ENCODE results near the gene FOXK2.

Gene FOXK2

GRCh38 chr17:82633343-82633742 is 113.8 kb downstream of the FOXK2 start:
- Mint-ChIP-seq H3K4me1 (peaks cover 37% of the 10 kb centered on the region), H3K36me3 (peaks cover 55% of the 10 kb centered on the region), H3K9me3 (peaks cover 4% of the 10 kb centered on the region), H3K27ac (peak overlapping the region; percentile 27), H3K4me3 (no peak overlapping the region), H3K27me3 (no peaks in the 10 kb centered on the region)
- no peak for ATAC-seq

GRCh38 chr17:82636626-82637598 is 117.4 kb downstream of the FOXK2 start:
- Mint-ChIP-seq H3K4me1 (peaks cover 58% of the 10 kb centered on the region), H3K4me3 (no peak overlapping the region), H3K27ac (no peak overlapping the region), H3K36me3 (peaks cover 60% of the 10 kb centered on the region), H3K9me3 (peaks cover 4% of the 10 kb centered on the region), H3K27me3 (no peaks in the 10 kb centered on the region)
- ATAC-seq: no peak

- peaks cover 52% of the 10 kb centered on the region for H3K4me1 Mint-ChIP-seq
- ATAC-seq: no peak
- H3K4me3 Mint-ChIP-seq: no peak overlapping the region
- H3K9me3 Mint-ChIP-seq: peaks cover 4% of the 10 kb centered on the region
- no peaks in the 10 kb centered on the region for H3K27me3 Mint-ChIP-seq
- H3K36me3 Mint-ChIP-seq: peaks cover 61% of the 10 kb centered on the region
- no peak overlapping the region for H3K27ac Mint-ChIP-seq
Measured at GRCh38 chr17:82638183-82638773, 118.7 kb downstream of the FOXK2 start.

- Mint-ChIP-seq H3K27me3 (no peaks in the 10 kb centered on the region), H3K36me3 (peaks cover 62% of the 10 kb centered on the region), H3K4me3 (no peak overlapping the region), H3K4me1 (peaks cover 51% of the 10 kb centered on the region), H3K27ac (no peak overlapping the region), H3K9me3 (peaks cover 4% of the 10 kb centered on the region)
- ATAC-seq: no peak
Measured at GRCh38 chr17:82639628-82640027, 120.1 kb downstream of the FOXK2 start.

- peaks cover 59% of the 10 kb centered on the region for H3K36me3 Mint-ChIP-seq
- no peak overlapping the region for H3K27ac Mint-ChIP-seq
- peaks cover 4% of the 10 kb centered on the region for H3K9me3 Mint-ChIP-seq
- ATAC-seq: no peak
- no peak overlapping the region for H3K4me3 Mint-ChIP-seq
- H3K27me3 Mint-ChIP-seq: no peaks in the 10 kb centered on the region
- peaks cover 48% of the 10 kb centered on the region for H3K4me1 Mint-ChIP-seq
Measured at GRCh38 chr17:82640036-82640435, 120.5 kb downstream of the FOXK2 start.

- no peaks in the 10 kb centered on the region for H3K27me3 Mint-ChIP-seq
- H3K4me3 Mint-ChIP-seq: no peak overlapping the region
- H3K4me1 Mint-ChIP-seq: peaks cover 58% of the 10 kb centered on the region
- H3K36me3 Mint-ChIP-seq: peaks cover 58% of the 10 kb centered on the region
- H3K9me3 Mint-ChIP-seq: no peaks in the 10 kb centered on the region
- no peak for ATAC-seq
- H3K27ac Mint-ChIP-seq: no peak overlapping the region
Measured at GRCh38 chr17:82642022-82642421, 122.5 kb downstream of the FOXK2 start.

- H3K9me3 Mint-ChIP-seq: no peaks in the 10 kb centered on the region
- peaks cover 46% of the 10 kb centered on the region for H3K36me3 Mint-ChIP-seq
- no peak overlapping the region for H3K27ac Mint-ChIP-seq
- no peak for ATAC-seq
- no peak overlapping the region for H3K4me3 Mint-ChIP-seq
- no peaks in the 10 kb centered on the region for H3K27me3 Mint-ChIP-seq
- H3K4me1 Mint-ChIP-seq: peaks cover 51% of the 10 kb centered on the region
Measured at GRCh38 chr17:82644148-82644547, 124.6 kb downstream of the FOXK2 start.

- H3K4me3 Mint-ChIP-seq: peak overlapping the region; percentile 39
- H3K36me3 Mint-ChIP-seq: peaks cover 35% of the 10 kb centered on the region
- ATAC-seq: no peak
- no peaks in the 10 kb centered on the region for H3K27me3 Mint-ChIP-seq
- H3K9me3 Mint-ChIP-seq: no peaks in the 10 kb centered on the region
- no peak overlapping the region for H3K27ac Mint-ChIP-seq
- H3K4me1 Mint-ChIP-seq: peaks cover 40% of the 10 kb centered on the region
Measured at GRCh38 chr17:82645516-82645915, 126.0 kb downstream of the FOXK2 start.

- H3K27ac Mint-ChIP-seq: peak overlapping the region; percentile 78
- no peaks in the 10 kb centered on the region for H3K9me3 Mint-ChIP-seq
- H3K27me3 Mint-ChIP-seq: no peaks in the 10 kb centered on the region
- H3K4me1 Mint-ChIP-seq: peaks cover 33% of the 10 kb centered on the region
- peak; percentile 52 for ATAC-seq
- peaks cover 20% of the 10 kb centered on the region for H3K36me3 Mint-ChIP-seq
- H3K4me3 Mint-ChIP-seq: peak overlapping the region; percentile 84
Measured at GRCh38 chr17:82647593-82648164, 128.1 kb downstream of the FOXK2 start.

- H3K27ac Mint-ChIP-seq: peak within 1 kb of the TSS; percentile 78
- peaks cover 33% of the 10 kb centered on the region for H3K4me1 Mint-ChIP-seq
- peak within 1 kb of the TSS; percentile 84 for H3K4me3 Mint-ChIP-seq
- peaks cover 19% of the 10 kb centered on the region for H3K36me3 Mint-ChIP-seq
- no peaks in the 10 kb centered on the region for H3K9me3 Mint-ChIP-seq
- no peaks in the 10 kb centered on the region for H3K27me3 Mint-ChIP-seq
- peak; percentile 91 for ATAC-seq
Measured at GRCh38 chr17:82648165-82648668, 128.7 kb downstream of the FOXK2 start, which contains the start of gene WDR45B. TSS of gene WDR45B (minus strand) at chr17:82648444. CDS start at chr17:82648340, 104 bp downstream.

GRCh38 chr17:82648742-82649331 is 129.3 kb downstream of the FOXK2 start:
- Mint-ChIP-seq H3K9me3 (no peaks in the 10 kb centered on the region), H3K4me1 (peaks cover 32% of the 10 kb centered on the region), H3K27ac (no peak overlapping the region), H3K27me3 (no peaks in the 10 kb centered on the region), H3K36me3 (peaks cover 15% of the 10 kb centered on the region), H3K4me3 (peak overlapping the region; percentile 63)
- peak; percentile 28 for ATAC-seq

GRCh38 chr17:82649501-82650261 is 130.1 kb downstream of the FOXK2 start:
- peaks cover 27% of the 10 kb centered on the region for H3K4me1 Mint-ChIP-seq
- H3K9me3 Mint-ChIP-seq: no peaks in the 10 kb centered on the region
- ATAC-seq: no peak
- peak overlapping the region; percentile 27 for H3K4me3 Mint-ChIP-seq
- H3K27me3 Mint-ChIP-seq: no peaks in the 10 kb centered on the region
- no peak overlapping the region for H3K27ac Mint-ChIP-seq
- peaks cover 9% of the 10 kb centered on the region for H3K36me3 Mint-ChIP-seq

- Mint-ChIP-seq H3K27me3 (no peaks in the 10 kb centered on the region), H3K4me3 (no peak overlapping the region), H3K27ac (no peak overlapping the region), H3K4me1 (peaks cover 22% of the 10 kb centered on the region), H3K9me3 (no peaks in the 10 kb centered on the region), H3K36me3 (peaks cover 6% of the 10 kb centered on the region)
- ATAC-seq: no peak
Measured at GRCh38 chr17:82650723-82651122, 131.2 kb downstream of the FOXK2 start.
